HG02973 (cell line): ENCODE data around the gene KRT25.

Experiments used
- ATAC-seq: cut with Tn5 transposase; IDR thresholded peaks from one replicate; pipeline ENCODE4 v1.9.1; 2021; ENCODE audit warnings: moderate library complexity; ENCODE audit not compliant: unreplicated experiment

The KRT25 gene

GRCh38 chr17:40699371-40699770 lies 55.8 kb downstream of the KRT25 start:
- no peak for ATAC-seq
